Measurements from ENCODE around the gene PAWR. TPM values are rescaled to one million over a fixed set of nuclear protein-coding genes. Genes with fewer than 3 reads are reported as not detected.

Gene PAWR
- total RNA-seq, 3 donors from 2014 or later (not counting 1 experiment from before 2014, with no cell fraction given) = 3.2 to 8.1 (median 5.3) TPM

- no peak for ATAC-seq
- Mint-ChIP-seq H3K4me1 (no peaks in the 10 kb centered on the region), H3K27ac (no peak overlapping the region), H3K4me3 (no peak overlapping the region), H3K36me3 (no peaks in the 10 kb centered on the region), H3K27me3 (ENCODE audit: low read depth in 2 of 2) (no peaks in the 10 kb centered on the region), H3K9me3 (no peaks in the 10 kb centered on the region)
- Histone ChIP-seq H3K36me3 (ENCODE audit: control insufficient read depth, insufficient read depth, low read length) (no peaks in the 10 kb centered on the region), H3K9me3 (ENCODE audit: control insufficient read depth, insufficient read depth, low read length) (no peaks in the 10 kb centered on the region), H3K4me1 (ENCODE audit: control insufficient read depth, insufficient read depth, low read length) (no peaks in the 10 kb centered on the region), H3K27ac (ENCODE audit: low read length) (no peak overlapping the region), H3K27me3 (ENCODE audit: control insufficient read depth, insufficient read depth, low read length) (no peaks in the 10 kb centered on the region), H3K4me3 (ENCODE audit: low read length) (no peak overlapping the region)
- WGBS (ENCODE audit: insufficient coverage) = 100% methylated on average over 1 of the region's 4 CpGs
- TF ChIP-seq, protein P1, sequence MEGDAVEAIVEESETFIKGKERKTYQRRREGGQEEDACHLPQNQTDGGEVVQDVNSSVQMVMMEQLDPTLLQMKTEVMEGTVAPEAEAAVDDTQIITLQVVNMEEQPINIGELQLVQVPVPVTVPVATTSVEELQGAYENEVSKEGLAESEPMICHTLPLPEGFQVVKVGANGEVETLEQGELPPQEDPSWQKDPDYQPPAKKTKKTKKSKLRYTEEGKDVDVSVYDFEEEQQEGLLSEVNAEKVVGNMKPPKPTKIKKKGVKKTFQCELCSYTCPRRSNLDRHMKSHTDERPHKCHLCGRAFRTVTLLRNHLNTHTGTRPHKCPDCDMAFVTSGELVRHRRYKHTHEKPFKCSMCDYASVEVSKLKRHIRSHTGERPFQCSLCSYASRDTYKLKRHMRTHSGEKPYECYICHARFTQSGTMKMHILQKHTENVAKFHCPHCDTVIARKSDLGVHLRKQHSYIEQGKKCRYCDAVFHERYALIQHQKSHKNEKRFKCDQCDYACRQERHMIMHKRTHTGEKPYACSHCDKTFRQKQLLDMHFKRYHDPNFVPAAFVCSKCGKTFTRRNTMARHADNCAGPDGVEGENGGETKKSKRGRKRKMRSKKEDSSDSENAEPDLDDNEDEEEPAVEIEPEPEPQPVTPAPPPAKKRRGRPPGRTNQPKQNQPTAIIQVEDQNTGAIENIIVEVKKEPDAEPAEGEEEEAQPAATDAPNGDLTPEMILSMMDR (IDR thresholded peaks at IDR 0.05) = no peak
- no peak for DNase-seq
- intact Hi-C loops (cut with micrococcal nuclease) = no loop called here
Measured at GRCh38 chr12:79644274-79645234, 46.2 kb downstream of the PAWR start.

- Histone ChIP-seq H3K27ac (ENCODE audit: low read length) (no peak overlapping the region), H3K27me3 (ENCODE audit: control insufficient read depth, insufficient read depth, low read length) (no peaks in the 10 kb centered on the region), H3K4me3 (ENCODE audit: low read length) (no peak overlapping the region), H3K36me3 (ENCODE audit: control insufficient read depth, insufficient read depth, low read length) (no peaks in the 10 kb centered on the region), H3K4me1 (ENCODE audit: control insufficient read depth, insufficient read depth, low read length) (no peaks in the 10 kb centered on the region), H3K9me3 (ENCODE audit: control insufficient read depth, insufficient read depth, low read length) (no peaks in the 10 kb centered on the region)
- intact Hi-C loops (cut with micrococcal nuclease) = no loop called here
- no peak overlapping the region for H3K27ac Mint-ChIP-seq
- 92% methylated on average over 2 of the region's 2 CpGs for WGBS (ENCODE audit: insufficient coverage)
- H3K4me1 Mint-ChIP-seq = no peaks in the 10 kb centered on the region
- DNase-seq (no peak), ATAC-seq (no peak)
- H3K4me3 Mint-ChIP-seq = no peak overlapping the region
- H3K9me3 Mint-ChIP-seq = no peaks in the 10 kb centered on the region
- H3K36me3 Mint-ChIP-seq = no peaks in the 10 kb centered on the region
- H3K27me3 Mint-ChIP-seq (ENCODE audit: low read depth in 2 of 2) = no peaks in the 10 kb centered on the region
- TF ChIP-seq, protein P1 (IDR thresholded peaks at IDR 0.05) = no peak
Measured at GRCh38 chr12:79643821-79644220, 46.9 kb downstream of the PAWR start.

DNA sequence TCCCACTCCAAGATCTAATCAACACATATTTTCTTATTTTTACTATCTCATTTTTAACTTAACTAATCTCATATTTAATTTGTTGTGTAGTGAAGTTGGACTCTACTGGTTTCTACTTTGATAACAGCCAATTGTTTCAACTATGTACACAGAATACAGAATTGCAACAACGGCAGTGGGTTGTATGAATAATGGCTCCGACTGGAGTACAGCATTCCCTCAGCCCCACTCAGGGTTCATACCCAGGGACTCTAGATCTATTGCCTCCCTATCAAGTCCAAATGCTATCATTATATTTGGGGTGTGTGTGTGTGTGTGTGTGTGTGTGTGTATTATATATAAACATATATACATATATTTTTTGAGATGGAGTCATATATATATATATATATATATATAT, 52.3 kb downstream of the PAWR start:
- Mint-ChIP-seq H3K36me3 (no peaks in the 10 kb centered on the region), H3K4me1 (no peaks in the 10 kb centered on the region), H3K27ac (no peak overlapping the region), H3K4me3 (no peak overlapping the region), H3K9me3 (no peaks in the 10 kb centered on the region), H3K27me3 (ENCODE audit: low read depth in 2 of 2) (no peaks in the 10 kb centered on the region)
- intact Hi-C loops (cut with micrococcal nuclease) = no loop called here
- Histone ChIP-seq H3K4me1 (ENCODE audit: control insufficient read depth, insufficient read depth, low read length) (no peaks in the 10 kb centered on the region), H3K4me3 (ENCODE audit: low read length) (no peak overlapping the region), H3K27me3 (ENCODE audit: control insufficient read depth, insufficient read depth, low read length) (no peaks in the 10 kb centered on the region), H3K9me3 (ENCODE audit: control insufficient read depth, insufficient read depth, low read length) (no peaks in the 10 kb centered on the region), H3K27ac (ENCODE audit: low read length) (no peak overlapping the region), H3K36me3 (ENCODE audit: control insufficient read depth, insufficient read depth, low read length) (no peaks in the 10 kb centered on the region)
- no peak for ATAC-seq
- DNase-seq = no peak
- no CpG with 5 or more reads among the region's 2 CpGs for WGBS (ENCODE audit: insufficient coverage)
- TF ChIP-seq, protein P1 (IDR thresholded peaks at IDR 0.05) = no peak

Measured in natural killer cell (primary cell).